Measurements from ENCODE around the gene CSGALNACT2. TPM values are rescaled to one million over a fixed set of nuclear protein-coding genes. Genes with fewer than 3 reads are reported as not detected.
"Not testable (repeated sequence)": the region's sequence is repeated elsewhere in the genome, so short reads cannot be mapped to it uniquely, and the experiment has no call there.

The CSGALNACT2 gene
- total RNA-seq, 2 experiments from 2014 or later = 19.3 to 19.5 TPM

DNA sequence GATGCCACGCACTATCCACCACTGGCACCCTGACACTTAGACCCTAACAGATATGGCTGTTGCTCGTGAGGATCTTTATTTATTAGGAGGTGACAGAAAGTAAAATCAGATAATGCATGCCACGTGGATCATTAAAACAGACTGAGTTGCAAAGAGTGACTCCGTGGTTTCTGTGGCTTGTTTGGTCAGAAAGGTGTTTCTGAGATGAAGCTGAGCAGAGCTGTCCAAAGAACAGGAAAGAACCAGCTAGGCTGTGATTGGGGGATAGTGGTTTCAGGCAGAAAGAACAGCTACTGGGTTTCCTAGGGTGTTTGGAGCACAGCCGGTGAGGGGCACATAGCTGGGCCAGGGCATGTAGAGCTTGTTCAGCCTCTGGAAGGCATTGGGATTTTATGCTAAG, 34.4 kb downstream of the CSGALNACT2 start:
- intact Hi-C loops (cut with DNase I, micrococcal nuclease) = no loop called here
- ATAC-seq = no peak
- Mint-ChIP-seq H3K4me1 (peaks cover 8% of the 10 kb centered on the region), H3K9me3 (ENCODE audit: low read depth) (no peaks in the 10 kb centered on the region), H3K36me3 (ENCODE audit: low read depth) (peaks cover 62% of the 10 kb centered on the region), H3K27me3 (no peaks in the 10 kb centered on the region), H3K4me3 (no peak overlapping the region), H3K27ac (no peak overlapping the region)
- no peak for DNase-seq
- ChIA-PET POLR2A (no interaction called here), CTCF (interaction anchor here (1.1 to 3.1 kb wide), 4 partner anchors 9 to 50 kb away, joined by 3 to 10 read pairs (median 7); no protein-coding TSS in a partner anchor)

DNA sequence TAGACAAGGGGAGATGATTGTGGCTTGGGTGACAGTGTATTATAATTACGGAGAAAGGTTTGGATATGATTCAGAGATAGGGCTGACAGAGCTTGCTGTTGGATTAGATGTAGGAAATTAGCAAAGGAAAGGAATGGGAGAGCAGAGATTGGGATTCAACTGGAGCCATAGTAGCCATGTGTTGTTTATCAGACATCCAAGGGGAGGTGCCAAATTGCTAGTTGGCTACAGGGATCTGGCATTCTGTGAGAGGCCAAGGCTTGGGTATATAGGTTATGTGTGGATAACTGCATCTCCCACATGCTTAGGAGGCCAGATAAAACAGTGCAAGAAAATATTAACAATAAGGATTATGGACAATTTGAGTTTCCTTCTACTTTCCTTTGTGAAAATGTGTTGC, 34.9 kb downstream of the CSGALNACT2 start:
- no peak overlapping the region for H3K4me3 Mint-ChIP-seq
- ATAC-seq (no peak), DNase-seq (no peak)
- H3K9me3 Mint-ChIP-seq (ENCODE audit: low read depth) = no peaks in the 10 kb centered on the region
- intact Hi-C loops (cut with DNase I, micrococcal nuclease) = no loop called here
- ChIA-PET CTCF (interaction anchor here (2.0 to 3.1 kb wide), 2 partner anchors 29 to 34 kb away, joined by 9 to 10 read pairs; no protein-coding TSS in a partner anchor), POLR2A (no interaction called here)
- no peak overlapping the region for H3K27ac Mint-ChIP-seq
- peaks cover 67% of the 10 kb centered on the region for H3K36me3 Mint-ChIP-seq (ENCODE audit: low read depth)
- no peaks in the 10 kb centered on the region for H3K27me3 Mint-ChIP-seq
- H3K4me1 Mint-ChIP-seq = peaks cover 8% of the 10 kb centered on the region

DNA sequence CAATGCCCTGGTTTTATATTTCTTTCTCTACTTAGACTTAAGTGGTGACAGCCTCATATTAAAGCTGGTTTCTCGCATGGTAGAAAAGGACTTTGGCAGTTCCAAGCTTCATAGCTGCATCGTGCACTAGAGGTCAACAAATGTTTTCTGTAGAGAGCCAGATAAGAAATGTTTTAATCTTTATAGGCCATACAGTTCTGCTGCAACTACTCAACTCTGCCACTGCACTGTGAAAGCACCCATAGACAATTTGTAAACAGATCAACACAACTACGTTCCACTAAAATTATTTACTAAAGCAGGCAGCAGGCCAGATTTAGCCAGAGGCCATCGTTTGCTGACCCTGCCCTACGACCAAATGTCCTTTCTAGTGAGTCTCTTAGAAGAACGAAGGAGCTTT, 36.7 kb downstream of the CSGALNACT2 start:
- ChIA-PET CTCF (no interaction called here), POLR2A (no interaction called here)
- DNase-seq (no peak), ATAC-seq (no peak)
- Mint-ChIP-seq H3K27ac (no peak overlapping the region), H3K9me3 (ENCODE audit: low read depth) (peaks cover 3% of the 10 kb centered on the region), H3K4me1 (peaks cover 8% of the 10 kb centered on the region), H3K4me3 (no peak overlapping the region), H3K36me3 (ENCODE audit: low read depth) (peaks cover 72% of the 10 kb centered on the region), H3K27me3 (no peaks in the 10 kb centered on the region)
- intact Hi-C loops (cut with DNase I, micrococcal nuclease) = no loop called here

DNA sequence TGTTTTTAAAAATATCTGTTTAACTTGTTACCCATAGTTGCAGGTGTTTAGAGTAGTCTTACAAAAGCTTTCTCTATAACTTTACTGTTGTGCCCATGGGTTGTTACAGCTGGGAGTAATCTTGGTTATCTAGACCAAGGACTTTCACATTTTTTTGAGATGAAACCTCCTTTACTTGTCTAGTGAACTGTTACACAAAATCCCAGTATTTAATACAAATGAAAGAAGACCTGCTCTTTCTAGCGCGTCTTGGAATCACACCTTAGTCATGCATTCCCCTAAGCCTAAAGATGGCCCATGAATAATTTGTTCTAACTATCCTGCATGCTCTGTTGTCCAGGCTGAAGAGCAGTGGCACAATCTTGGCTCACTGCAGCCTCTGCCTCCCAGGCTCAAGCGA, 38.0 kb downstream of the CSGALNACT2 start:
- intact Hi-C loops (cut with DNase I, micrococcal nuclease) = no loop called here
- ChIA-PET POLR2A (no interaction called here), CTCF (interaction anchor here (0.8 to 1.6 kb wide), 2 partner anchors 25 to 29 kb away, joined by 5 read pairs; no protein-coding TSS in a partner anchor)

DNA sequence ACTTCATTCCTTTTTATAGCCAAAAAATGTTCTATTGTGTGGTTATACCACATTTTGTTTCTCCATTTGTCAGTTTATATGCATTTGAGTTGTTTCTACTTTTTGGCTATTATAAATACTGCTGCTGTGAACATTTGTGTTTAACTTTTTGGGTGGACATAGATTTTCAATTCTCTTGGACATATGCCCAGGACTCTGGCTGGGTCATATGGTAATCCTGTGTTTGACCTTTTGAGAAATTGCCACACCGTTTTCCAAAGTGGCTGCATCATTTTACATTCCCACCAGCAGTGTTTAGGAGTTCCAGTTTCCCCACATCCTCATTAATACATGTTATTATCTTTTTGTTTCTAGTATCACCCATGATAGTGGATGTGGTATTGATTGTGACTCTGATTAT, 39.4 kb downstream of the CSGALNACT2 start:
- intact Hi-C loops (cut with DNase I, micrococcal nuclease) = no loop called here
- Mint-ChIP-seq H3K27ac (no peak overlapping the region), H3K4me3 (no peak overlapping the region), H3K27me3 (no peaks in the 10 kb centered on the region), H3K4me1 (peaks cover 3% of the 10 kb centered on the region), H3K9me3 (ENCODE audit: low read depth) (peaks cover 3% of the 10 kb centered on the region), H3K36me3 (ENCODE audit: low read depth) (peaks cover 71% of the 10 kb centered on the region)
- DNase-seq = no peak
- CTCF ChIA-PET = no interaction called here
- POLR2A ChIA-PET = no interaction called here
- no peak for ATAC-seq

More for the DNA sequence above, 38.0 kb downstream of the CSGALNACT2 start:
- ATAC-seq = no peak
- Mint-ChIP-seq H3K9me3 (ENCODE audit: low read depth) (peaks cover 3% of the 10 kb centered on the region), H3K27ac (no peak overlapping the region), H3K4me3 (no peak overlapping the region), H3K36me3 (ENCODE audit: low read depth) (peaks cover 75% of the 10 kb centered on the region), H3K4me1 (peaks cover 8% of the 10 kb centered on the region), H3K27me3 (no peaks in the 10 kb centered on the region)
- DNase-seq = no peak

DNA sequence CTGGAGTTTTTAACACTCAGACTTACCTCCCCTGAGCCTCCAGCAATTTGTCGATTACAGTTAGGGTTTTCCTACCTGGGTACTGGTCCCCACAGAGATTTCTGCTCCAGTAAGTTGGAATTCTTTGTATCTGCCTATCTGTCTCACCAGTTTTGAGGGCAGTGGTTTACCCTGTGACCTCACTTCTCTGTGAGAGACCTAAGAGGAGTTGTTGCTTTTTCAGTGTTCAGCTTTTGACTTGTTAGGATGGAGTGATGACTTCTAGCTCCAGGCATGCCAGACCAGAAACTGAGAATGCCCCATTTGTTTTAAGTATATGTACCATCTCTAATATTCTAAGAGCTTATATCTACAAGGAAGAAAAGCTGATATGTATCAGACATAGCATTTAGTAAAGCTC, 42.9 kb downstream of the CSGALNACT2 start:
- ATAC-seq (no peak), DNase-seq (no peak)
- ChIA-PET CTCF (interaction anchor here (0.9 to 1.1 kb wide), 2 partner anchors 9 to 112 kb away, joined by 3 to 4 read pairs; no protein-coding TSS in a partner anchor), POLR2A (no interaction called here)
- H3K27ac Mint-ChIP-seq = no peak overlapping the region
- no peak overlapping the region for H3K4me3 Mint-ChIP-seq
- intact Hi-C loops (cut with DNase I, micrococcal nuclease) = no loop called here
- no peaks in the 10 kb centered on the region for H3K27me3 Mint-ChIP-seq
- H3K36me3 Mint-ChIP-seq (ENCODE audit: low read depth) = peaks cover 68% of the 10 kb centered on the region
- peaks cover 3% of the 10 kb centered on the region for H3K9me3 Mint-ChIP-seq (ENCODE audit: low read depth)
- H3K4me1 Mint-ChIP-seq = no peaks in the 10 kb centered on the region

DNA sequence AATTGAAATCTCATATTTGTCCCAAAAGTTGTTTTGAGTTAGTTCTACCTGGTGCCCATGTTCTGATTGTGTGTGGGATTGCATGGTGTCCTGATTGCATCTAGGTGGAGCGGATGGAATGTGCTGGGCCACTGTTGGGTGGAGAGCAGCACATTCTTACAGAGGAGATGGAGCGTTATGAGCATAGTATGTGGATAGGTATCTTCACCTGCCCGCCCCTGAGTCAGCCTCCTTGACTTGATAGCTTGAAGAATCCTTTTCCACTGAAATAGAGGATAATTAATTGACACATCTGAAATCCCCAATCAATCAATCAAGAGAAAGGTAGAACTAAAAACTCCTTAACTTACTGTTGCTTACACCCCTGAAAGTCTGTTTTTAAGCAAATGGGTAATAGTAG, 45.5 kb downstream of the CSGALNACT2 start:
- CTCF ChIA-PET; H3K4me3 Mint-ChIP-seq; H3K4me1 Mint-ChIP-seq; ATAC-seq; H3K27ac Mint-ChIP-seq; intact Hi-C loops (cut with DNase I, micrococcal nuclease); DNase-seq; POLR2A ChIA-PET; H3K9me3 Mint-ChIP-seq (ENCODE audit: low read depth); H3K27me3 Mint-ChIP-seq: not testable (repeated sequence)
- H3K36me3 Mint-ChIP-seq (ENCODE audit: low read depth) = peaks cover 55% of the 10 kb centered on the region

DNA sequence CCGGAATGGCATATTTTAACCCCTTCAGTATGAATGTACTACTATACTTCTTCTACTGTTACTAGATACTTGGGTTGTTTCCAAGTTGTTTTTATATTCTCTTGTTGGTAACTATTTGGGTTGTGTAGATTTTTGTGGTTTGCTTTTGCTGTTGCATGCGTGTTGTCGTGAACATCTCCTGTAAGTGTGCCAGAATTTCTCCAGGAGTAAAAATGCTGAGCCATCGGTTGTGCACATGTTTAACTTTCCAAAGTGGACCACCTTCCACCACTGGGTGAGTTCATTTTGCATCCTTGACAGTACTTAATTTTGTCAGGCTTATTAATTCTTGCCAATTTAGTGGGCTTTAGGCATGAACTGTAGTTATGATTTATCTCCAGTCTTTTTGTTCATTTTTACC, 47.9 kb downstream of the CSGALNACT2 start:
- Mint-ChIP-seq H3K4me1 (no peaks in the 10 kb centered on the region), H3K27me3 (no peaks in the 10 kb centered on the region), H3K27ac (no peak overlapping the region), H3K36me3 (ENCODE audit: low read depth) (peaks cover 32% of the 10 kb centered on the region), H3K9me3 (ENCODE audit: low read depth) (no peaks in the 10 kb centered on the region), H3K4me3 (no peak overlapping the region)
- intact Hi-C loops (cut with DNase I, micrococcal nuclease) = no loop called here
- DNase-seq (no peak), ATAC-seq (no peak)
- ChIA-PET CTCF (interaction anchor here (2.0 kb wide), 1 partner anchor 16 kb away, joined by 5 read pairs; no protein-coding TSS in a partner anchor), POLR2A (no interaction called here)

DNA sequence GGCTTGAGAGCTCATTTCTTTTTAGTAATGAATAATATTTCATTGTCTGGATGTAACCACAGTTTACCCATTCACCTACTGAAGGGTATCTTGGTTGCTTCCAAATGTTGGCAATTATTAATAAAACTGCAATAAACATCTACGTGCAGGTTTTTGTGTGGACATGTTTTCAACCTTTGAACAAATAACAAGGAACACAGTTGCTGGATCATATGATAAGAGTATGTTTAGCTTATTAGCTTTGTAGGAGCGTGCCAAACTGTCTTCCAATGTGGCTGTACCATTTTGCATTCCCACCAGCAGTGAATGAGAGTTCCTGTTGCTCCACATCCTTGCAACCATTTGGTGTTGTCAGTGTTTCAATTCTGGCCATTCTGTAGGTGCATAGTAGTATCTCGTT, 49.0 kb downstream of the CSGALNACT2 start:
- no peaks in the 10 kb centered on the region for H3K27me3 Mint-ChIP-seq

DNA sequence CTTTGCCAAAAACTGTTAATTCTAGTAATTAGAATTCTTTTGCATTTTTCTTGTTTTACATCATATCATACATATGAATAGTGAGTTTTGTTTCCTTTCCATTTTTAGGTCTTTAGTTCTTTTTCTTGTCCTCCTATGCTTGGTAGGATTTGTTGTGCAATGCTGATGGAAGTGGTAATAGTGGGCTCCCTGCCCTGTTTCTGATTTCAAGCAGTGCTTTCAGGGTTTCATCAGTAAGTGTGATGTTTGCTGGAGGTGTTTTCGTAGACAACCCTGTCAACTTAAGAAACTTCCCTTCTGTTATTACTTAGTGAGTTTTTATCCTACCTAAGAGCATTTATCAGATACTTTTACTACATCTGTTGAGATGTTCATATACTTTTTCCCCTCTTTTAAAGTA, 50.5 kb downstream of the CSGALNACT2 start:
- ChIA-PET CTCF (interaction anchor here (1.4 to 1.6 kb wide), 2 partner anchors 13 to 16 kb away, joined by 4 to 7 read pairs; no protein-coding TSS in a partner anchor), POLR2A (no interaction called here)
- Mint-ChIP-seq H3K4me1 (no peaks in the 10 kb centered on the region), H3K4me3 (no peak overlapping the region), H3K36me3 (ENCODE audit: low read depth) (peaks cover 13% of the 10 kb centered on the region), H3K9me3 (ENCODE audit: low read depth) (no peaks in the 10 kb centered on the region), H3K27ac (no peak overlapping the region), H3K27me3 (no peaks in the 10 kb centered on the region)
- intact Hi-C loops (cut with DNase I, micrococcal nuclease) = no loop called here
- DNase-seq = no peak
- no peak for ATAC-seq

More for the DNA sequence above, 49.0 kb downstream of the CSGALNACT2 start:
- Mint-ChIP-seq H3K36me3 (ENCODE audit: low read depth) (peaks cover 27% of the 10 kb centered on the region), H3K4me1 (no peaks in the 10 kb centered on the region), H3K9me3 (ENCODE audit: low read depth) (no peaks in the 10 kb centered on the region), H3K4me3 (no peak overlapping the region), H3K27ac (no peak overlapping the region)
- DNase-seq = no peak
- ATAC-seq = no peak
- ChIA-PET CTCF (no interaction called here), POLR2A (no interaction called here)
- intact Hi-C loops (cut with DNase I, micrococcal nuclease) = no loop called here

DNA sequence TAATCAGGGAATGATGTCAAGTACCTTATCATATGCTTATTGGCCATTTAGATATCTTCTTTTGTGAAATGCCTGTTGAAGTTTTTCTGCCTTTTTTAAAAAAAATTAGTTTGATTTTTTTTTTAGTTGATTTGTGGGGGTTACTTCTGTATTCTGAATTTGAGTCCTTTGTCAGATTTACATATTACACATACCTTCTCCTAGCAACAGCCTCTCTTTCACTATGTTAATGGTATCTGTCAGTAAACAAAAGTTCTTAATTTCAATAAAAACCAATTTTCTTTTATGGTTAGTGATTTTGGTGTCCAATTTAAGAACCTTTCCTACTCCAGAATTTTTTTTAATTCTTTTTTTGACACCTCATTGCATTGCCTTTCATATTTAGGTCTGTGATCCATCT, 52.0 kb downstream of the CSGALNACT2 start:
- H3K27me3 Mint-ChIP-seq = no peaks in the 10 kb centered on the region
- peaks cover 12% of the 10 kb centered on the region for H3K36me3 Mint-ChIP-seq (ENCODE audit: low read depth)
- intact Hi-C loops (cut with DNase I, micrococcal nuclease) = no loop called here
- ChIA-PET CTCF (interaction anchor here (1.4 kb wide), 1 partner anchor 14 kb away, joined by 4 read pairs; no protein-coding TSS in a partner anchor), POLR2A (no interaction called here)
- H3K27ac Mint-ChIP-seq = no peak overlapping the region
- H3K4me1 Mint-ChIP-seq = no peaks in the 10 kb centered on the region
- no peak overlapping the region for H3K4me3 Mint-ChIP-seq
- DNase-seq (no peak), ATAC-seq (no peak)
- H3K9me3 Mint-ChIP-seq (ENCODE audit: low read depth) = no peaks in the 10 kb centered on the region

DNA sequence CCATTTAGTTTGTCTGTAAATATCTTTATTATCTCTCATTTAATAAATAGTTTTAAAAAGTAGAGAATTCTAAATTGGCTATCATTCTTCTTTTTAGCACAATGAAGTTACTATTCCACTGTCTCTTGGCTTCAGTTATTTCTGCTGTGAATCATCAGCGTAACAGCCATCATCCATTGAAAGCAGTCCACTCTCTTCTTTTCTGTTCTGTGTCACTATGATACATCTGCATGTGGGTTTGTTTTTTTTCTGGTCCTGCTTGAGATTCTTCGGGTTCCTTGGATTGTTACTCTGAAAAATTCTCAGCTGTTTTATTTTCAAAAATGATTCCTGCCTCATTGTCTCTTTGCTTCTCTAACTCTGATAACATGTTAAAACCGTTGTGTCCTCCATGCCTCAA, 52.5 kb downstream of the CSGALNACT2 start:
- no peaks in the 10 kb centered on the region for H3K9me3 Mint-ChIP-seq (ENCODE audit: low read depth)
- CTCF ChIA-PET = no interaction called here
- H3K27me3 Mint-ChIP-seq = no peaks in the 10 kb centered on the region

More for the DNA sequence above, 52.5 kb downstream of the CSGALNACT2 start:
- Mint-ChIP-seq H3K4me3 (no peak overlapping the region), H3K4me1 (no peaks in the 10 kb centered on the region), H3K27ac (peak overlapping the region; percentile 3), H3K36me3 (ENCODE audit: low read depth) (peaks cover 11% of the 10 kb centered on the region)
- POLR2A ChIA-PET = interaction anchor here (0.7 kb wide), 1 partner anchor 61 kb away, joined by 3 read pairs; no protein-coding TSS in a partner anchor
- no peak for DNase-seq
- ATAC-seq = no peak
- intact Hi-C loops (cut with DNase I, micrococcal nuclease) = no loop called here
